ENCODE data around the gene SELENON. TPM values are rescaled to one million over a fixed set of nuclear protein-coding genes. Genes with fewer than 3 reads are reported as not detected.

SELENON gene
- total and polyA plus RNA-seq, 9 of the 15 experiments (the other 6 are each of a cell fraction or from before 2014, with no cell fraction given): 0.43 to 26.7 (median 7.0) TPM

DNA sequence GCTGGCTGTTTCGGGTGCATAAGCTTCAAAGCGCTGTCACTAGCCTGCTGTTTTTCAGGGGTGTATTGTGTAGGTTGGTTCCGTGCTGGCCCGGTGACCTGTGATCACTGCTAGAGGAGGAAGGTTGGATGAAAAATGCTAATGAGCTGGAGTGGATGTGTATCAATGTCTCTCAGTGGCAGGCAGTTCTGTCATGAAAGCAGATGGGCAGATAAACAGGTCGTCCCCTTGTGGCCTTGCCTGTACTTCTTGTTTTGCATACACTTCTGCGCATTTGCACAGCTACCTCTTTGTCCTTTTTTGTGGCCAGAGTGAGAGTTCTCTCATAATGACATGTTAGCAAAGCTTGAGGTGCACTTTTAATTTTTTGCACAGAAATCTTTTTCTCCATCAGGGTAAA lies 2.9 kb downstream of the SELENON start:
- 14% methylated on average over 6 of the region's 6 CpGs for WGBS (ENCODE audit: insufficient coverage, low coverage, missing lambda C conversion rate)
- ChIA-PET POLR2A (interaction anchor here (0.9 to 1.3 kb wide), 5 partner anchors 10 to 255 kb away, joined by 3 to 6 read pairs (median 3); no protein-coding TSS in a partner anchor), CTCF (ENCODE audit: low intra/inter-chr PET ratio) (no interaction called here)
- ATAC-seq (no peak), DNase-seq (ENCODE audit: extremely low read depth in 1 of 4, low spot score in 3 of 4) (peak in 1 of 4 experiments; percentile 39), FAIRE-seq (peak; percentile 80)
- Histone ChIP-seq H3K4me3 (no peak overlapping the region), H3K9me3 (replicated peaks; ENCODE audit: control insufficient read depth, insufficient read depth, low read depth, low read length) (no peaks in the 10 kb centered on the region), H3K4me1 (replicated peaks in 1 of 2; ENCODE audit: control insufficient read depth in 2 of 2, insufficient read depth in 2 of 2, low read length in 2 of 2) (peaks cover 17 to 25% of the 10 kb centered on the region in 2 experiments; a peak in 4 of 5 replicates), H3K27ac (ENCODE audit: extremely low read depth, low read depth, low read length) (no peak overlapping the region), H3K9ac (ENCODE audit: insufficient read depth in 1 of 2, low read depth in 2 of 2, low read length in 2 of 2) (no peak overlapping the region), H2AFZ (ENCODE audit: low read depth, low read length) (no peak overlapping the region), H3K4me2 (ENCODE audit: insufficient read depth, low read length) (0 out of 2 replicates have a peak overlapping the region, but pooled peaks have one; percentile 17), H3K36me3 (ENCODE audit: control insufficient read depth, insufficient read depth, low read length) (no peaks in the 10 kb centered on the region), H3K9me1 (ENCODE audit: control insufficient read depth, insufficient read depth, low read length) (no peaks in the 10 kb centered on the region), H4K20me1 (replicated peaks; ENCODE audit: control insufficient read depth, insufficient read depth, low read length) (no peaks in the 10 kb centered on the region), H3K27me3 (ENCODE audit: control insufficient read depth in 2 of 2, insufficient read depth in 2 of 2, low read length in 2 of 2) (no peaks in the 10 kb centered on the region), H3K79me2 (ENCODE audit: control insufficient read depth, insufficient read depth, low read length) (no peaks in the 10 kb centered on the region)
- TF ChIP-seq GATA2 (CRISPR knock-in tag; IDR thresholded peaks at IDR 0.05) (peak; percentile 90), CTBP1 (IDR thresholded peaks at IDR 0.05; ENCODE audit: borderline replicate concordance) (peak; percentile 40; the same call in 1 of the 2 replicates), MEIS2 (IDR thresholded peaks at IDR 0.05; ENCODE audit: partially characterized antibody) (peak; percentile 34), MTA3 (IDR thresholded peaks at IDR 0.05; ENCODE audit: borderline replicate concordance) (0 out of 2 replicates have a peak, but pooled peaks have one; percentile 46), SRF (CRISPR knock-in tag; IDR thresholded peaks at IDR 0.05) (0 out of 4 replicates have a peak, but pooled peaks of 1 of the 2 experiments have one; percentile 23), ETV5 (CRISPR knock-in tag; IDR thresholded peaks at IDR 0.05; ENCODE audit: low read depth) (no peak), ZEB2 (IDR thresholded peaks at IDR 0.05) (no peak), PRMT5 (CRISPR knock-in tag; IDR thresholded peaks at IDR 0.05) (no peak), NRF1 (conservative IDR thresholded peaks at IDR 0.05 in 1 of 2, IDR thresholded peaks at IDR 0.05 in 1 of 2) (peak; percentile 57 to 65), ZNF583 (CRISPR knock-in tag; IDR thresholded peaks at IDR 0.05) (no peak)
- TF ChIP-seq, protein P1, sequence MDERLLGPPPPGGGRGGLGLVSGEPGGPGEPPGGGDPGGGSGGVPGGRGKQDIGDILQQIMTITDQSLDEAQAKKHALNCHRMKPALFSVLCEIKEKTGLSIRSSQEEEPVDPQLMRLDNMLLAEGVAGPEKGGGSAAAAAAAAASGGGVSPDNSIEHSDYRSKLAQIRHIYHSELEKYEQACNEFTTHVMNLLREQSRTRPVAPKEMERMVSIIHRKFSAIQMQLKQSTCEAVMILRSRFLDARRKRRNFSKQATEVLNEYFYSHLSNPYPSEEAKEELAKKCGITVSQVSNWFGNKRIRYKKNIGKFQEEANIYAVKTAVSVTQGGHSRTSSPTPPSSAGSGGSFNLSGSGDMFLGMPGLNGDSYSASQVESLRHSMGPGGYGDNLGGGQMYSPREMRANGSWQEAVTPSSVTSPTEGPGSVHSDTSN (CRISPR knock-in tag; IDR thresholded peaks at IDR 0.05; ENCODE audit: low read depth): no peak
- TF ChIP-seq, protein P1 (tag; conservative IDR thresholded peaks at IDR 0.05; ENCODE audit: low read depth): peak; percentile 43
- TF ChIP-seq, protein P2, sequence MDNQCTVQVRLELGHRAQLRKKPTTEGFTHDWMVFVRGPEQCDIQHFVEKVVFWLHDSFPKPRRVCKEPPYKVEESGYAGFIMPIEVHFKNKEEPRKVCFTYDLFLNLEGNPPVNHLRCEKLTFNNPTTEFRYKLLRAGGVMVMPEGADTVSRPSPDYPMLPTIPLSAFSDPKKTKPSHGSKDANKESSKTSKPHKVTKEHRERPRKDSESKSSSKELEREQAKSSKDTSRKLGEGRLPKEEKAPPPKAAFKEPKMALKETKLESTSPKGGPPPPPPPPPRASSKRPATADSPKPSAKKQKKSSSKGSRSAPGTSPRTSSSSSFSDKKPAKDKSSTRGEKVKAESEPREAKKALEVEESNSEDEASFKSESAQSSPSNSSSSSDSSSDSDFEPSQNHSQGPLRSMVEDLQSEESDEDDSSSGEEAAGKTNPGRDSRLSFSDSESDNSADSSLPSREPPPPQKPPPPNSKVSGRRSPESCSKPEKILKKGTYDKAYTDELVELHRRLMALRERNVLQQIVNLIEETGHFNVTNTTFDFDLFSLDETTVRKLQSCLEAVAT (IDR thresholded peaks at IDR 0.05): no peak
- TF ChIP-seq, protein P3, sequence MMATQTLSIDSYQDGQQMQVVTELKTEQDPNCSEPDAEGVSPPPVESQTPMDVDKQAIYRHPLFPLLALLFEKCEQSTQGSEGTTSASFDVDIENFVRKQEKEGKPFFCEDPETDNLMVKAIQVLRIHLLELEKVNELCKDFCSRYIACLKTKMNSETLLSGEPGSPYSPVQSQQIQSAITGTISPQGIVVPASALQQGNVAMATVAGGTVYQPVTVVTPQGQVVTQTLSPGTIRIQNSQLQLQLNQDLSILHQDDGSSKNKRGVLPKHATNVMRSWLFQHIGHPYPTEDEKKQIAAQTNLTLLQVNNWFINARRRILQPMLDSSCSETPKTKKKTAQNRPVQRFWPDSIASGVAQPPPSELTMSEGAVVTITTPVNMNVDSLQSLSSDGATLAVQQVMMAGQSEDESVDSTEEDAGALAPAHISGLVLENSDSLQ (IDR thresholded peaks at IDR 0.05): peak; percentile 89
- no TSS peak for BruUV-seq (replicated peaks)
- intact Hi-C loops (cut with micrococcal nuclease) (no loop called here), in situ Hi-C loops (cut with MboI) (no loop called here)

Measured in K562 (cell line).